HEK293 (cell line): Measurements from ENCODE around the gene ZNF460.

Experiments
- CTCF ChIA-PET: fragments of 350-600 bp; formaldehyde crosslinking; extraction: SDS; loops from one replicate; lab custom pipeline; 2021; ENCODE audit warnings: antibody characterized with exemption; lab: Yijun Ruan, JAX
- POLR2A ChIA-PET: fragments of 300-600 bp; formaldehyde crosslinking; extraction: SDS; loops from one replicate; lab custom pipeline; 2020; ENCODE audit warnings: antibody characterized with exemption, inconsistent platforms; lab: Yijun Ruan, JAX
- H3K27ac ChIP-seq: fragments of 200-500 bp; sonication (Bioruptor generic); 2 replicates; pipeline ENCODE4 v1.5.1; 2014; ENCODE audit warnings: low read depth, low read length, control low read depth, inconsistent platforms; ENCODE audit errors: extremely low read depth
- H3K36me3 ChIP-seq, 2 experiments: fragments of 200-500 bp in 1 of 2; sonication (Bioruptor generic) in 1 of 2; 1 replicate in 1 of 2; 2 replicates in 1 of 2; pipeline ENCODE4 v1.5.1; 2014 to 2017; ENCODE audit warnings: inconsistent platforms in 2 of 2, low read length in 2 of 2; ENCODE audit not compliant: control insufficient read depth in 2 of 2, insufficient read depth in 1 of 2
- H3K4me1 ChIP-seq: fragments of 200-500 bp; sonication (Bioruptor generic); 2 replicates; pipeline ENCODE4 v1.5.1; 2014; ENCODE audit warnings: mild to moderate bottlenecking, low read length, inconsistent platforms; ENCODE audit not compliant: control insufficient read depth, insufficient read depth
- H3K4me3 ChIP-seq: 2 replicates; pipeline ENCODE4 v1.5.1; 2011; ENCODE audit warnings: low read depth, mild to moderate bottlenecking, control low read depth, low read length, moderate library complexity
- H3K9me3 ChIP-seq: fragments of 200-500 bp; sonication (Bioruptor generic); 2 replicates; pipeline ENCODE4 v1.5.1; 2014; ENCODE audit warnings: low read depth, low read length, inconsistent platforms; ENCODE audit not compliant: control insufficient read depth, insufficient read depth
- EGR2 ChIP-seq: fragments of 450-650 bp; formaldehyde crosslinking; IDR thresholded peaks from 2 replicates; pipeline ENCODE4 v1.5.1; 2016; ENCODE audit warnings: low read depth, missing biosample characterization, missing genetic modification characterization
- FEZF1 ChIP-seq: fragments of 450-650 bp; formaldehyde crosslinking; IDR thresholded peaks from 2 replicates; pipeline ENCODE4 v1.5.1; 2016; ENCODE audit warnings: missing biosample characterization, missing genetic modification characterization
- GFI1B ChIP-seq: fragments of 450-650 bp; formaldehyde crosslinking; IDR thresholded peaks from 2 replicates; pipeline ENCODE4 v1.5.1; 2016; ENCODE audit warnings: missing biosample characterization, missing genetic modification characterization
- GLIS2 ChIP-seq: fragments of 450-650 bp; formaldehyde crosslinking; IDR thresholded peaks from 2 replicates; pipeline ENCODE4 v1.5.1; 2016; ENCODE audit warnings: missing biosample characterization, missing genetic modification characterization
- KLF16 ChIP-seq: fragments of 450-650 bp; formaldehyde crosslinking; IDR thresholded peaks from 2 replicates; pipeline ENCODE4 v1.5.1; 2017; ENCODE audit warnings: missing biosample characterization, missing genetic modification characterization
- OVOL3 ChIP-seq: fragments of 450-650 bp; formaldehyde crosslinking; IDR thresholded peaks from 2 replicates; pipeline ENCODE4 v1.5.1; 2016; ENCODE audit warnings: missing biosample characterization, missing genetic modification characterization
- ZBTB1 ChIP-seq: fragments of 450-650 bp; formaldehyde crosslinking; IDR thresholded peaks from 2 replicates; pipeline ENCODE4 v1.5.1; 2016; ENCODE audit warnings: missing biosample characterization, missing genetic modification characterization
- ZBTB20 ChIP-seq: fragments of 450-650 bp; formaldehyde crosslinking; IDR thresholded peaks from 2 replicates; pipeline ENCODE4 v1.5.1; 2016; ENCODE audit warnings: missing biosample characterization, missing genetic modification characterization
- ZBTB21 ChIP-seq: fragments of 450-650 bp; formaldehyde crosslinking; IDR thresholded peaks from 2 replicates; pipeline ENCODE4 v1.5.1; 2017; ENCODE audit warnings: missing biosample characterization, missing genetic modification characterization
- ZNF10 ChIP-seq: fragments of 450-650 bp; formaldehyde crosslinking; IDR thresholded peaks from 2 replicates; pipeline ENCODE4 v1.5.1; 2017; ENCODE audit warnings: missing biosample characterization, missing genetic modification characterization
- ZNF132 ChIP-seq: fragments of 450-650 bp; formaldehyde crosslinking; IDR thresholded peaks from 2 replicates; pipeline ENCODE4 v1.5.1; 2017; ENCODE audit warnings: missing biosample characterization, missing genetic modification characterization, borderline replicate concordance
- ZNF174 ChIP-seq: fragments of 450-650 bp; formaldehyde crosslinking; IDR thresholded peaks from 2 replicates; pipeline ENCODE4 v1.5.0; 2017; ENCODE audit warnings: missing biosample characterization, mild to moderate bottlenecking, missing genetic modification characterization
- ZNF37A ChIP-seq: fragments of 450-650 bp; IDR thresholded peaks from 2 replicates; pipeline ENCODE4 v1.5.1; 2018; ENCODE audit warnings: missing biosample characterization, missing genetic modification characterization
- ZNF629 ChIP-seq: fragments of 450-650 bp; formaldehyde crosslinking; IDR thresholded peaks from 2 replicates; pipeline ENCODE4 v1.5.1; 2017; ENCODE audit warnings: missing biosample characterization, missing genetic modification characterization
- ZSCAN30 ChIP-seq: fragments of 450-650 bp; IDR thresholded peaks from 2 replicates; pipeline ENCODE4 v1.5.1; 2018; ENCODE audit warnings: missing biosample characterization, mild to moderate bottlenecking, missing genetic modification characterization, moderate library complexity
- ZXDB ChIP-seq: fragments of 450-650 bp; formaldehyde crosslinking; IDR thresholded peaks from 2 replicates; pipeline ENCODE4 v1.5.1; 2016; ENCODE audit warnings: missing biosample characterization, missing genetic modification characterization
- TF ChIP-seq, protein P1 (sequence below): fragments of 450-650 bp; formaldehyde crosslinking; IDR thresholded peaks from 2 replicates; pipeline ENCODE4 v1.5.1; 2016; ENCODE audit warnings: missing biosample characterization, missing genetic modification characterization
- TF ChIP-seq, protein P2 (sequence below): fragments of 450-650 bp; IDR thresholded peaks from 2 replicates; pipeline ENCODE4 v1.5.1; 2018; ENCODE audit warnings: missing biosample characterization, missing genetic modification characterization
- TF ChIP-seq, protein P3 (sequence below): fragments of 450-650 bp; formaldehyde crosslinking; IDR thresholded peaks from 2 replicates; pipeline ENCODE4 v1.5.1; 2017; ENCODE audit warnings: missing biosample characterization, missing genetic modification characterization
- TF ChIP-seq, protein P4 (sequence below): fragments of 450-650 bp; formaldehyde crosslinking; IDR thresholded peaks from 2 replicates; pipeline ENCODE4 v1.5.1; 2016; ENCODE audit warnings: missing biosample characterization, missing genetic modification characterization
- TF ChIP-seq, protein P5 (sequence below): fragments of 450-650 bp; formaldehyde crosslinking; IDR thresholded peaks from 2 replicates; pipeline ENCODE4 v1.5.1; 2017; ENCODE audit warnings: missing biosample characterization, missing genetic modification characterization
- TF ChIP-seq, protein P6 (sequence below): fragments of 450-650 bp; formaldehyde crosslinking; IDR thresholded peaks from 2 replicates; pipeline ENCODE4 v1.5.1; 2016; ENCODE audit warnings: missing biosample characterization, missing genetic modification characterization
- TF ChIP-seq, protein P7 (sequence below): fragments of 450-650 bp; formaldehyde crosslinking; IDR thresholded peaks from 2 replicates; pipeline ENCODE4 v1.5.1; 2017; ENCODE audit warnings: missing biosample characterization, missing genetic modification characterization

Gene ZNF460

DNA sequence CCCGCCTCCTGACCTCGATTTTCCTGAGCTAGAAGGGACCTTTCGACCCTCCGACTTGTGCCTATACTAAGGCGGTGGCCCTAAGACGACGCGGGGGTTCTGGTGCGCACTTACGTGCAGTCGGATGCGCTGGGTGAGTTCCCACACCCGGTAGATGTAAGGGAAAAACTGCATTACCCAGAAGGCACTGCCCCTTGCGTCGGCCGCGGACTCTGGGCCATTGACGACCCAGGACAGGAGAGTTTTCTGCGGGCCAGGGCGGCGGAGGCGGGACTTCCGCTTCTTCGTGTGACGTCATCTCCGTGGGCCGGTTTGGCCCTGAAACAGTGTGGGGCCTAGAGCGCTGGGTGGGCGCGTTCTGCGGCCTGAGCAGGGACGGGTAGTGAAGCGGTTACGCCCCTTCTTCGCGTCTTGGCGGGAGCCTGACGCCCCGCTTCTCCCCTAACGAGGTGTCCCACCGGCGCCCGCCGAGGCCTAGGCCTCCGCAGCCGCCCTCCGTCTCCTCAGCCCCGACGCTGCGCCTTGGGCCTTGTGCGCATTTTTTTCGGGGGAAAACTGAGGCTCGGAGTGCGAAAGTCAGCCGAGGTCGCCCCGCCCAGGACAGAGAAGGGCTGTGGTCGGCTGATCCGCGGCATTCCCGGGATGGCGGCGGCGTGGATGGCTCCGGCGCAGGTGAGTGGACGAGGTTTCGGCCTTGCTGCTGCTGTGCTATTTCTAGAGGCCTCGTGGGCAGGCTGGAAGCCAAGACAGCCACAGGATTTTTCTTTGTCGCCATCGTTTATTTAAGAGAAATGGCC lies at the start of gene ZNF460:
Gene ZNF460 (plus strand): TSS at position 321 of the 797 bp plus-strand sequence. CDS start 322 bp downstream, at position 643.
- H3K36me3 ChIP-seq: peaks cover 27 to 33% of the 10 kb centered on the region in 2 experiments
- H3K27ac ChIP-seq: peak within 1 kb of the TSS; percentile 90
- no peaks in the 10 kb centered on the region for H3K9me3 ChIP-seq
- peak within 1 kb of the TSS; percentile 96 for H3K4me3 ChIP-seq
- POLR2A ChIA-PET: interaction anchor here (0.6 to 1.0 kb wide), 2 partner anchors 34 to 39 kb away, joined by 3 to 5 read pairs; partner anchors contain the start of gene ZNF805
- peaks cover 16% of the 10 kb centered on the region for H3K4me1 ChIP-seq
- CTCF ChIA-PET: no interaction called here
- TF ChIP-seq GFI1B (no peak), EGR2 (peak; percentile 73), GLIS2 (tag by site-specific recombination) (peak; percentile 32; the same call in 1 of the 2 replicates), ZBTB21 (tag by site-specific recombination) (peak; percentile 91), ZNF174 (tag by site-specific recombination) (no peak), OVOL3 (peak; percentile 53; the same call in 1 of the 2 replicates), ZNF10 (tag by site-specific recombination) (peak; percentile 95), ZNF629 (tag by site-specific recombination) (peak; percentile 91), ZNF132 (no peak), KLF16 (tag by site-specific recombination) (no peak), ZNF37A (tag by site-specific recombination) (no peak), ZBTB20 (tag by site-specific recombination) (peak; percentile 17; the same call in 1 of the 2 replicates), ZBTB1 (tag by site-specific recombination) (no peak), FEZF1 (0 out of 2 replicates have a peak, but pooled peaks have one; percentile 5), ZSCAN30 (tag by site-specific recombination) (peak; percentile 60), ZXDB (tag by site-specific recombination) (peak; percentile 79)
- TF ChIP-seq, protein P1, sequence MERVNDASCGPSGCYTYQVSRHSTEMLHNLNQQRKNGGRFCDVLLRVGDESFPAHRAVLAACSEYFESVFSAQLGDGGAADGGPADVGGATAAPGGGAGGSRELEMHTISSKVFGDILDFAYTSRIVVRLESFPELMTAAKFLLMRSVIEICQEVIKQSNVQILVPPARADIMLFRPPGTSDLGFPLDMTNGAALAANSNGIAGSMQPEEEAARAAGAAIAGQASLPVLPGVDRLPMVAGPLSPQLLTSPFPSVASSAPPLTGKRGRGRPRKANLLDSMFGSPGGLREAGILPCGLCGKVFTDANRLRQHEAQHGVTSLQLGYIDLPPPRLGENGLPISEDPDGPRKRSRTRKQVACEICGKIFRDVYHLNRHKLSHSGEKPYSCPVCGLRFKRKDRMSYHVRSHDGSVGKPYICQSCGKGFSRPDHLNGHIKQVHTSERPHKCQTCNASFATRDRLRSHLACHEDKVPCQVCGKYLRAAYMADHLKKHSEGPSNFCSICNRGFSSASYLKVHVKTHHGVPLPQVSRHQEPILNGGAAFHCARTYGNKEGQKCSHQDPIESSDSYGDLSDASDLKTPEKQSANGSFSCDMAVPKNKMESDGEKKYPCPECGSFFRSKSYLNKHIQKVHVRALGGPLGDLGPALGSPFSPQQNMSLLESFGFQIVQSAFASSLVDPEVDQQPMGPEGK: peak; percentile 47
- TF ChIP-seq, protein P2, sequence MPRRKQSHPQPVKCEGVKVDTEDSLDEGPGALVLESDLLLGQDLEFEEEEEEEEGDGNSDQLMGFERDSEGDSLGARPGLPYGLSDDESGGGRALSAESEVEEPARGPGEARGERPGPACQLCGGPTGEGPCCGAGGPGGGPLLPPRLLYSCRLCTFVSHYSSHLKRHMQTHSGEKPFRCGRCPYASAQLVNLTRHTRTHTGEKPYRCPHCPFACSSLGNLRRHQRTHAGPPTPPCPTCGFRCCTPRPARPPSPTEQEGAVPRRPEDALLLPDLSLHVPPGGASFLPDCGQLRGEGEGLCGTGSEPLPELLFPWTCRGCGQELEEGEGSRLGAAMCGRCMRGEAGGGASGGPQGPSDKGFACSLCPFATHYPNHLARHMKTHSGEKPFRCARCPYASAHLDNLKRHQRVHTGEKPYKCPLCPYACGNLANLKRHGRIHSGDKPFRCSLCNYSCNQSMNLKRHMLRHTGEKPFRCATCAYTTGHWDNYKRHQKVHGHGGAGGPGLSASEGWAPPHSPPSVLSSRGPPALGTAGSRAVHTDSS (tag by site-specific recombination): no peak
- TF ChIP-seq, protein P3, sequence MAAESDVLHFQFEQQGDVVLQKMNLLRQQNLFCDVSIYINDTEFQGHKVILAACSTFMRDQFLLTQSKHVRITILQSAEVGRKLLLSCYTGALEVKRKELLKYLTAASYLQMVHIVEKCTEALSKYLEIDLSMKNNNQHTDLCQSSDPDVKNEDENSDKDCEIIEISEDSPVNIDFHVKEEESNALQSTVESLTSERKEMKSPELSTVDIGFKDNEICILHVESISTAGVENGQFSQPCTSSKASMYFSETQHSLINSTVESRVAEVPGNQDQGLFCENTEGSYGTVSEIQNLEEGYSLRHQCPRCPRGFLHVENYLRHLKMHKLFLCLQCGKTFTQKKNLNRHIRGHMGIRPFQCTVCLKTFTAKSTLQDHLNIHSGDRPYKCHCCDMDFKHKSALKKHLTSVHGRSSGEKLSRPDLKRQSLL (tag by site-specific recombination): 0 out of 2 replicates have a peak, but pooled peaks have one; percentile 34
- TF ChIP-seq, protein P4, sequence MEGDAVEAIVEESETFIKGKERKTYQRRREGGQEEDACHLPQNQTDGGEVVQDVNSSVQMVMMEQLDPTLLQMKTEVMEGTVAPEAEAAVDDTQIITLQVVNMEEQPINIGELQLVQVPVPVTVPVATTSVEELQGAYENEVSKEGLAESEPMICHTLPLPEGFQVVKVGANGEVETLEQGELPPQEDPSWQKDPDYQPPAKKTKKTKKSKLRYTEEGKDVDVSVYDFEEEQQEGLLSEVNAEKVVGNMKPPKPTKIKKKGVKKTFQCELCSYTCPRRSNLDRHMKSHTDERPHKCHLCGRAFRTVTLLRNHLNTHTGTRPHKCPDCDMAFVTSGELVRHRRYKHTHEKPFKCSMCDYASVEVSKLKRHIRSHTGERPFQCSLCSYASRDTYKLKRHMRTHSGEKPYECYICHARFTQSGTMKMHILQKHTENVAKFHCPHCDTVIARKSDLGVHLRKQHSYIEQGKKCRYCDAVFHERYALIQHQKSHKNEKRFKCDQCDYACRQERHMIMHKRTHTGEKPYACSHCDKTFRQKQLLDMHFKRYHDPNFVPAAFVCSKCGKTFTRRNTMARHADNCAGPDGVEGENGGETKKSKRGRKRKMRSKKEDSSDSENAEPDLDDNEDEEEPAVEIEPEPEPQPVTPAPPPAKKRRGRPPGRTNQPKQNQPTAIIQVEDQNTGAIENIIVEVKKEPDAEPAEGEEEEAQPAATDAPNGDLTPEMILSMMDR: no peak
- TF ChIP-seq, protein P5, sequence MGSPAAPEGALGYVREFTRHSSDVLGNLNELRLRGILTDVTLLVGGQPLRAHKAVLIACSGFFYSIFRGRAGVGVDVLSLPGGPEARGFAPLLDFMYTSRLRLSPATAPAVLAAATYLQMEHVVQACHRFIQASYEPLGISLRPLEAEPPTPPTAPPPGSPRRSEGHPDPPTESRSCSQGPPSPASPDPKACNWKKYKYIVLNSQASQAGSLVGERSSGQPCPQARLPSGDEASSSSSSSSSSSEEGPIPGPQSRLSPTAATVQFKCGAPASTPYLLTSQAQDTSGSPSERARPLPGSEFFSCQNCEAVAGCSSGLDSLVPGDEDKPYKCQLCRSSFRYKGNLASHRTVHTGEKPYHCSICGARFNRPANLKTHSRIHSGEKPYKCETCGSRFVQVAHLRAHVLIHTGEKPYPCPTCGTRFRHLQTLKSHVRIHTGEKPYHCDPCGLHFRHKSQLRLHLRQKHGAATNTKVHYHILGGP (tag by site-specific recombination): no peak
- TF ChIP-seq, protein P6, sequence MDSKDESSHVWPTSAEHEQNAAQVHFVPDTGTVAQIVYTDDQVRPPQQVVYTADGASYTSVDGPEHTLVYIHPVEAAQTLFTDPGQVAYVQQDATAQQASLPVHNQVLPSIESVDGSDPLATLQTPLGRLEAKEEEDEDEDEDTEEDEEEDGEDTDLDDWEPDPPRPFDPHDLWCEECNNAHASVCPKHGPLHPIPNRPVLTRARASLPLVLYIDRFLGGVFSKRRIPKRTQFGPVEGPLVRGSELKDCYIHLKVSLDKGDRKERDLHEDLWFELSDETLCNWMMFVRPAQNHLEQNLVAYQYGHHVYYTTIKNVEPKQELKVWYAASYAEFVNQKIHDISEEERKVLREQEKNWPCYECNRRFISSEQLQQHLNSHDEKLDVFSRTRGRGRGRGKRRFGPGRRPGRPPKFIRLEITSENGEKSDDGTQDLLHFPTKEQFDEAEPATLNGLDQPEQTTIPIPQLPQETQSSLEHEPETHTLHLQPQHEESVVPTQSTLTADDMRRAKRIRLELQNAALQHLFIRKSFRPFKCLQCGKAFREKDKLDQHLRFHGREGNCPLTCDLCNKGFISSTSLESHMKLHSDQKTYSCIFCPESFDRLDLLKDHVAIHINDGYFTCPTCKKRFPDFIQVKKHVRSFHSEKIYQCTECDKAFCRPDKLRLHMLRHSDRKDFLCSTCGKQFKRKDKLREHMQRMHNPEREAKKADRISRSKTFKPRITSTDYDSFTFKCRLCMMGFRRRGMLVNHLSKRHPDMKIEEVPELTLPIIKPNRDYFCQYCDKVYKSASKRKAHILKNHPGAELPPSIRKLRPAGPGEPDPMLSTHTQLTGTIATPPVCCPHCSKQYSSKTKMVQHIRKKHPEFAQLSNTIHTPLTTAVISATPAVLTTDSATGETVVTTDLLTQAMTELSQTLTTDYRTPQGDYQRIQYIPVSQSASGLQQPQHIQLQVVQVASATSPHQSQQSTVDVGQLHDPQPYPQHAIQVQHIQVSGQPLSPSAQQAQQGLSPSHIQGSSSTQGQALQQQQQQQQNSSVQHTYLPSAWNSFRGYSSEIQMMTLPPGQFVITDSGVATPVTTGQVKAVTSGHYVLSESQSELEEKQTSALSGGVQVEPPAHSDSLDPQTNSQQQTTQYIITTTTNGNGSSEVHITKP (tag by site-specific recombination): no peak
- TF ChIP-seq, protein P7, sequence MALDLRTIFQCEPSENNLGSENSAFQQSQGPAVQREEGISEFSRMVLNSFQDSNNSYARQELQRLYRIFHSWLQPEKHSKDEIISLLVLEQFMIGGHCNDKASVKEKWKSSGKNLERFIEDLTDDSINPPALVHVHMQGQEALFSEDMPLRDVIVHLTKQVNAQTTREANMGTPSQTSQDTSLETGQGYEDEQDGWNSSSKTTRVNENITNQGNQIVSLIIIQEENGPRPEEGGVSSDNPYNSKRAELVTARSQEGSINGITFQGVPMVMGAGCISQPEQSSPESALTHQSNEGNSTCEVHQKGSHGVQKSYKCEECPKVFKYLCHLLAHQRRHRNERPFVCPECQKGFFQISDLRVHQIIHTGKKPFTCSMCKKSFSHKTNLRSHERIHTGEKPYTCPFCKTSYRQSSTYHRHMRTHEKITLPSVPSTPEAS: no peak
